ENCODE measurements around the gene CLN6.

Gene CLN6

GRCh38 chr15:68229386-68230156 is at the start of gene CLN6:
TSS of gene CLN6 (minus strand) at chr15:68229728. CDS start at chr15:68229584, 144 bp downstream.
- peak within 1 kb of the TSS; percentile 83 for H3K4me3 ChIP-seq (ENCODE audit: low read length)
- TF ChIP-seq CTCF (IDR thresholded peaks at IDR 0.05; ENCODE audit: insufficient read depth, low read depth, low read length, missing control alignments) = no peak

GRCh38 chr15:68278595-68279405 is 49.3 kb upstream of the CLN6 start:
- H3K4me3 ChIP-seq (ENCODE audit: low read length) = peak overlapping the region; percentile 83
- TF ChIP-seq CTCF (IDR thresholded peaks at IDR 0.05; ENCODE audit: insufficient read depth, low read depth, low read length, missing control alignments) = no peak
- DNase-seq (ENCODE audit: low read depth) = peak; percentile 52

More at GRCh38 chr15:68229386-68230156, at the start of gene CLN6:
- peak; percentile 87 for DNase-seq (ENCODE audit: low read depth)

- DNase-seq (ENCODE audit: low read depth) = peak; percentile 61
- H3K4me3 ChIP-seq (ENCODE audit: low read length) = peak overlapping the region; percentile 83
- TF ChIP-seq CTCF (IDR thresholded peaks at IDR 0.05; ENCODE audit: insufficient read depth, low read depth, low read length, missing control alignments) = no peak
These were observed 48.7 kb upstream of the CLN6 start for GRCh38 chr15:68278345-68278594.

GRCh38 chr15:68277603-68278344 is 48.2 kb upstream of the CLN6 start, which contains the start of gene FEM1B:
TSS of gene FEM1B (plus strand) at chr15:68277745. CDS start at chr15:68278418, 673 bp downstream.
- peak; percentile 94 for DNase-seq (ENCODE audit: low read depth)
- peak within 1 kb of the TSS; percentile 83 for H3K4me3 ChIP-seq (ENCODE audit: low read length)
- TF ChIP-seq CTCF (IDR thresholded peaks at IDR 0.05; ENCODE audit: insufficient read depth, low read depth, low read length, missing control alignments) = no peak

- DNase-seq (ENCODE audit: low read depth) = peak; percentile 44
- no peak for TF ChIP-seq CTCF (IDR thresholded peaks at IDR 0.05; ENCODE audit: insufficient read depth, low read depth, low read length, missing control alignments)
- peak overlapping the region; percentile 83 for H3K4me3 ChIP-seq (ENCODE audit: low read length)
These were observed 47.6 kb upstream of the CLN6 start for GRCh38 chr15:68277131-68277602.

GRCh38 chr15:68276668-68277067 is 47.1 kb upstream of the CLN6 start:
- peak overlapping the region; percentile 83 for H3K4me3 ChIP-seq (ENCODE audit: low read length)
- no peak for DNase-seq (ENCODE audit: low read depth)

More at GRCh38 chr15:68276668-68277067, 47.1 kb upstream of the CLN6 start:
- TF ChIP-seq CTCF (IDR thresholded peaks at IDR 0.05; ENCODE audit: insufficient read depth, low read depth, low read length, missing control alignments) = no peak

Measured in epithelial cell of esophagus (primary cell).